Lower leg skin (tissue), 3 donors: ENCODE measurements around the gene IFFO2.

ENCODE experiments used
- POLR2A ChIP-seq, 2 donors: fragments of 450-650 bp; IDR thresholded peaks; one replicate each; pipeline ENCODE4 v1.6.1; 2016 to 2017; ENCODE audit warnings: antibody characterized with exemption in 2 of 2, mild to moderate bottlenecking in 1 of 2, moderate library complexity in 1 of 2
- TF ChIP-seq, protein P1 (sequence below), 3 donors: fragments of 450-650 bp; IDR thresholded peaks; one replicate each; pipeline ENCODE4 v1.5.1; 2016; ENCODE audit warnings: antibody characterized with exemption in 3 of 3, mild to moderate bottlenecking in 3 of 3, moderate library complexity in 2 of 3

DNA sequence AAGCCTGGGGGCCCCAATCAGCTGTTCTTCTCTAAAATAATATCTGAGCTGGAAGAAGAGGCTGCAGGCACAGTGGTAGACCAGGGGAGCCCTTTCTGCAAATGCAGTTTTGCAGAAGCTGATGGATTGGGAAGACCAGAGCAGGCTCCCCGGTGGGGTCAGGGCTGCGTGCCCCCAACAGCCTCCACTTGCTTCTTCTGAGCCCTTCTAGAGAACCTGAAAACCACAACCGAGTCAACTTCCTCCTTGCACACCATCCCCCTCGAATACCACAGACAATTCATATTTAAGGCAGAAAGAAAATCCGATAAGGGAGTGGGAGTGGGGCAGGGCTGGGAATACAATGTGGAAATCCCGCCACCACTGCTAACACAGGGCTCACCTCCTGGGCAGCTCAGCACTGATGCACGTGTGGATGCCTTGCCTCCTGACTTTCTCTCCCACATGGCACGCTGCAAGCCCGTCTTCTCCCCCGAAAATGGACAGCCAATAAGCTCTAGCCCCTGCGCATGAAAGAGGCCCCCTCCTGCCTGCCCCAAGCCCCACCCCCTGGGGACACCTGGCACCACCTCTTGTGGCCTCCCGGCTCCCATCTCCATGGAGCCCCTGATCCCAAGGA is 28.7 kb downstream of the IFFO2 start:
- TF ChIP-seq, protein P1, sequence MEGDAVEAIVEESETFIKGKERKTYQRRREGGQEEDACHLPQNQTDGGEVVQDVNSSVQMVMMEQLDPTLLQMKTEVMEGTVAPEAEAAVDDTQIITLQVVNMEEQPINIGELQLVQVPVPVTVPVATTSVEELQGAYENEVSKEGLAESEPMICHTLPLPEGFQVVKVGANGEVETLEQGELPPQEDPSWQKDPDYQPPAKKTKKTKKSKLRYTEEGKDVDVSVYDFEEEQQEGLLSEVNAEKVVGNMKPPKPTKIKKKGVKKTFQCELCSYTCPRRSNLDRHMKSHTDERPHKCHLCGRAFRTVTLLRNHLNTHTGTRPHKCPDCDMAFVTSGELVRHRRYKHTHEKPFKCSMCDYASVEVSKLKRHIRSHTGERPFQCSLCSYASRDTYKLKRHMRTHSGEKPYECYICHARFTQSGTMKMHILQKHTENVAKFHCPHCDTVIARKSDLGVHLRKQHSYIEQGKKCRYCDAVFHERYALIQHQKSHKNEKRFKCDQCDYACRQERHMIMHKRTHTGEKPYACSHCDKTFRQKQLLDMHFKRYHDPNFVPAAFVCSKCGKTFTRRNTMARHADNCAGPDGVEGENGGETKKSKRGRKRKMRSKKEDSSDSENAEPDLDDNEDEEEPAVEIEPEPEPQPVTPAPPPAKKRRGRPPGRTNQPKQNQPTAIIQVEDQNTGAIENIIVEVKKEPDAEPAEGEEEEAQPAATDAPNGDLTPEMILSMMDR (IDR thresholded peaks at IDR 0.05), result no peak
- no peak for TF ChIP-seq POLR2A (IDR thresholded peaks at IDR 0.05)
